ENCODE results near the gene ARL4A.

DNA sequence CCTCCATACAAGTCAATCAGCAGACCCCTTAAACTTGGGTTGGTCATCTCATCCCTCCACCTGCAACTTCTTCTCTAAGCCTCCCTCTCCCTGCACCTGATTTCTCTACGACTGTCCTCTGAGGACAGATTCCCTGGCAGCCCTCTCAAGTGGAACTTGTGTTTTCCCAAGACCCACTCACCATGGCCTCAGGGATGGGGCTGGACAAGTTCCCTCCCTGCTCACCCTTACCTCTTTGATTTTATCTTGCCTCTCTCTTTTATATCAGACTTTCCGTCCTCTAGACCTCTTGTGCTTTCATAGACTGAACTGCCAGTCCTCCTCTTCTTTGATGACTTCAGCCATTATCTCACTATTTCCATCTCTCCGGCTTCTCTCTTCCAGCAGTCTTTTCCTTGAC lies 46.2 kb upstream of the ARL4A start:
- TF ChIP-seq, protein P1, sequence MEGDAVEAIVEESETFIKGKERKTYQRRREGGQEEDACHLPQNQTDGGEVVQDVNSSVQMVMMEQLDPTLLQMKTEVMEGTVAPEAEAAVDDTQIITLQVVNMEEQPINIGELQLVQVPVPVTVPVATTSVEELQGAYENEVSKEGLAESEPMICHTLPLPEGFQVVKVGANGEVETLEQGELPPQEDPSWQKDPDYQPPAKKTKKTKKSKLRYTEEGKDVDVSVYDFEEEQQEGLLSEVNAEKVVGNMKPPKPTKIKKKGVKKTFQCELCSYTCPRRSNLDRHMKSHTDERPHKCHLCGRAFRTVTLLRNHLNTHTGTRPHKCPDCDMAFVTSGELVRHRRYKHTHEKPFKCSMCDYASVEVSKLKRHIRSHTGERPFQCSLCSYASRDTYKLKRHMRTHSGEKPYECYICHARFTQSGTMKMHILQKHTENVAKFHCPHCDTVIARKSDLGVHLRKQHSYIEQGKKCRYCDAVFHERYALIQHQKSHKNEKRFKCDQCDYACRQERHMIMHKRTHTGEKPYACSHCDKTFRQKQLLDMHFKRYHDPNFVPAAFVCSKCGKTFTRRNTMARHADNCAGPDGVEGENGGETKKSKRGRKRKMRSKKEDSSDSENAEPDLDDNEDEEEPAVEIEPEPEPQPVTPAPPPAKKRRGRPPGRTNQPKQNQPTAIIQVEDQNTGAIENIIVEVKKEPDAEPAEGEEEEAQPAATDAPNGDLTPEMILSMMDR (IDR thresholded peaks at IDR 0.05), result no peak
- no peak for TF ChIP-seq ZFX (IDR thresholded peaks at IDR 0.05; ENCODE audit: borderline replicate concordance)

All from 22Rv1 (cell line).